Stomach smooth muscle (tissue), 2 donors: ENCODE measurements around the gene SEMA3D.

Source experiments
- H3K27ac ChIP-seq: one replicate; pipeline ENCODE4 v1.7.0; 2013; ENCODE audit warnings: mild to moderate bottlenecking, low read length, inconsistent platforms
- H3K27me3 ChIP-seq, 2 donors: one replicate each; pipeline ENCODE4 v1.7.0; 2013; ENCODE audit warnings: low read length in 2 of 2; ENCODE audit not compliant: insufficient read depth in 2 of 2, control insufficient read depth in 1 of 2
- H3K36me3 ChIP-seq, 2 donors: one replicate each; pipeline ENCODE4 v1.7.0; 2013; ENCODE audit warnings: low read length in 2 of 2; ENCODE audit not compliant: control insufficient read depth in 2 of 2, insufficient read depth in 2 of 2
- H3K4me1 ChIP-seq: one replicate; pipeline ENCODE4 v1.7.0; 2013; ENCODE audit warnings: low read length; ENCODE audit not compliant: control insufficient read depth, insufficient read depth
- H3K4me3 ChIP-seq, 2 donors: one replicate each; pipeline ENCODE4 v1.7.0; 2013; ENCODE audit warnings: low read length in 2 of 2
- H3K9ac ChIP-seq, 2 donors: one replicate each; pipeline ENCODE4 v1.7.0; 2013; ENCODE audit warnings: low read length in 2 of 2, mild to moderate bottlenecking in 1 of 2
- H3K9me3 ChIP-seq, 2 donors: one replicate each; pipeline ENCODE4 v1.7.0; 2013; ENCODE audit warnings: low read length in 2 of 2; ENCODE audit not compliant: control insufficient read depth in 2 of 2
- donor health status: healthy.
- donor health status: Pancreatic carcinoma.

The SEMA3D gene

DNA sequence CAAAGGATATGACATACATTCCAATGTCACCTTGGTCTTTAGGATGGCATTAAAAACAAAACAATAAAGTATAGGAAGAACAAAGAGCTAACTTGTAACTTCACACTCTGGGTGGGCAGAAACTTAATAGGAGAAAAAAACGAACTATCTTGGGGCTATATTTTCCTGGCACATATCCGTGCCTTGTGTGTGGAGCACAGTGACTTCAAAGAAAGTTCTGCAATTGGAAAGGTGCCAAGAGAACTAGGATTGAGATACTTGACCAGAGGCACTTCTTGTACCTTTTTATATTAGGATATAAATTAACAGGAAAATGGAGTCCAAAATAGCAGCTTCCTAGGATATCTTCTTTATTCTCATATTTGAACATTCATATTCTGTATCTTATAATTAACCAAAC lies 148.4 kb downstream of the SEMA3D start:
- Histone ChIP-seq H3K27ac (no peak overlapping the region), H3K9me3 (no peaks in the 10 kb centered on the region), H3K4me3 (no peak overlapping the region), H3K9ac (no peak overlapping the region), H3K36me3 (no peaks in the 10 kb centered on the region), H3K4me1 (no peaks in the 10 kb centered on the region), H3K27me3 (no peaks in the 10 kb centered on the region)

DNA sequence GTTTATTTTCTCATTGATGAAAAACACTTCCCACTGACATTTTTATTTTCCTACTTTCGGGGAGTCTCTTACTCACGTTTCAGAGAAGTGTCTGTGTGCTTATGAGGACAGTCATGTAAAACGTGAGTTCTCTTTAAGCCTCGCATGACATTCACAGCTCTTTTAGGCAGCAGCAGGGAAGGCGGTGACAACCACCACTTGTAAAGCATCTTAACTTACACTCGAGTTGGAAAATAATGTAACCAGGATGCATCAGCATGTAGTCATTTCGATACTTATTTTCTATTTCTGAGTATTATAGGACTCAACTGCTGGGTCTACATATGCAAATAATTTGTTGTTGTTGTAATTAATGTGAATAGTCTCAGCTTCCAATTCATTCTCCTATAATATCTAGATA lies 153.6 kb downstream of the SEMA3D start:
- Histone ChIP-seq H3K36me3 (no peaks in the 10 kb centered on the region), H3K4me3 (no peak overlapping the region), H3K27ac (no peak overlapping the region), H3K27me3 (no peaks in the 10 kb centered on the region), H3K4me1 (no peaks in the 10 kb centered on the region), H3K9me3 (no peaks in the 10 kb centered on the region), H3K9ac (no peak overlapping the region)

DNA sequence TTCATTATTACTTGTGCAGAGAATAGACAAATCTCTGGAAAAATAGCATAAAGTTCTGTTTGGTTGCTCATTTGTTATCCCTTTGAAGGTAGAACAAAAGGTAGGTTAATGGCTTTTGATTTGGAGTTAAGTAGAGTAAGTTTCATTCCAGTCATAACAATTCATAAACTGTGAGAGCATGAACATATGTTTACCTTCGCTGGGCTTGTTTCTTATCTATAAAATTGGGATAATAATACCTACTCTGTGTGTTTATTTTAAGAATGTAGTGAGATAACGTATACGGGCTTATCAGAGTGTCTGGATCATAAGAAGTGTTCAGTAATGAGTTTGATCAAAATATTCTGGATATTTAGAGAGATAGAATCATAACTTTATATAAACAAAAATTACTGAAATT lies 155.4 kb downstream of the SEMA3D start:
- H3K36me3 ChIP-seq = no peaks in the 10 kb centered on the region
- H3K4me1 ChIP-seq = no peaks in the 10 kb centered on the region
- no peak overlapping the region for H3K27ac ChIP-seq
- no peaks in the 10 kb centered on the region for H3K27me3 ChIP-seq
- H3K9me3 ChIP-seq = no peaks in the 10 kb centered on the region
- H3K9ac ChIP-seq = no peak overlapping the region
- H3K4me3 ChIP-seq = no peak overlapping the region

DNA sequence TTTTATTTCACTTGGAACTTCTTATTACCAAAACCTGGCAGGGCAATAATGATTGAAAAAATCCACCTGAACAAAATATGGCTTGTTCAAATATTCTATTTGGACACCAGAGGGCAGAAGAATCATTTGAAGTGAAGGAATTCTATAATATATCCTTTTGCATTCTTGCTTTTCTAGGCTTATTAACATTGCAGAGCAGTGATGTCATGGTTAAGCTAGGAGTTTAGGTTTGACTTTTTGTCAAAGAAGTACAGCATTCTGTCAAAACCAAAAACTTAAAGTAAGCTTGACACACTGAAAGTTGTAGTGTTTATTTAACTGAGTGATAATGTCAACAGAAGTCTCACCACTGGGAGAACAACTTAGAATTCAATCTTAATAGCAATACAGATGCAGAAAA lies 156.0 kb downstream of the SEMA3D start:
- Histone ChIP-seq H3K27ac (no peak overlapping the region), H3K4me3 (no peak overlapping the region), H3K27me3 (no peaks in the 10 kb centered on the region), H3K9me3 (no peaks in the 10 kb centered on the region), H3K36me3 (no peaks in the 10 kb centered on the region), H3K9ac (no peak overlapping the region), H3K4me1 (no peaks in the 10 kb centered on the region)

DNA sequence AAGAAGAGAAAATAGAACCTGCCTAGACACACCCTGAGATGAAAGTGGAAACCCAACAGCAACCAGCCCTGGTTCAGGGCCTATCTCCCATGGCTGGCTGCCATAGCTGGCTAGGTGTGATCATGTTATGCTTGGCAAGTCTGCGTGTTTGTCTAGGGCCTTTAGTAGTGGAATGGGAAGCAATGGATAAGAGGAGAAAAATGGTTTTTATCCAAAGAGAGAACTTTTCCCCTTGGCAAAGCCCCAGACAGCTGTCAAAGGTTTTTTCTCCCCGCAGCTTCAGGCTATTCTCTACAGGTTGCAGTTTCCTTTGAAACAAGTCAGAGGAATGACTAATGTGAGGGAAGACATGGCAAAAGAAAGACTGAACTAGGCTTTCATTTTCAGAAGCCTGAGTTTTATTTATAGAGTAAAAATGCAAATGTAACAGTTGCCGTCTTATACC lies 161.5 kb downstream of the SEMA3D start:
- H3K9ac ChIP-seq = no peak overlapping the region
- H3K27ac ChIP-seq = no peak overlapping the region
- H3K4me3 ChIP-seq = no peak overlapping the region
- H3K9me3 ChIP-seq = no peaks in the 10 kb centered on the region
- no peaks in the 10 kb centered on the region for H3K36me3 ChIP-seq
- H3K4me1 ChIP-seq = no peaks in the 10 kb centered on the region
- H3K27me3 ChIP-seq = no peaks in the 10 kb centered on the region

DNA sequence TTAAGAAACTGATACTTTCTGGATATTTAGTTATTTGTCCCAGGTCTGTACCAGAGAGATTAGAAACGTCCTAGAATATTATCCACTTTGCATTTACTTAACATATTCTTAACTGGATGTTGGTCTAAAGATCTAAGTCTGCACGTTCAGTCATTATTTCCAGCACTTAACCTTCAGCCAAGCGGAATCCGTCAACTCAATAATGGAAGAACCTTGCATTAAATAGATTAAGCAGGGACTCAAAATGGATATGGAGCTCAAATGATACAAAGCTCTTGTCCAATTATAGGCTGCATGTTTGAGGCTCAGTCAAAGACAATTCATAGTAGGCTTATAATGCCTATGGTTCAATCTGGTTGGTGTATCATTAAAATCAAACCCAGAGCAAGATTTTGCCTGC lies 162.9 kb downstream of the SEMA3D start:
- no peaks in the 10 kb centered on the region for H3K36me3 ChIP-seq
- H3K4me1 ChIP-seq = no peaks in the 10 kb centered on the region
- no peak overlapping the region for H3K9ac ChIP-seq
- H3K27ac ChIP-seq = no peak overlapping the region
- no peaks in the 10 kb centered on the region for H3K27me3 ChIP-seq
- no peak overlapping the region for H3K4me3 ChIP-seq
- no peaks in the 10 kb centered on the region for H3K9me3 ChIP-seq

DNA sequence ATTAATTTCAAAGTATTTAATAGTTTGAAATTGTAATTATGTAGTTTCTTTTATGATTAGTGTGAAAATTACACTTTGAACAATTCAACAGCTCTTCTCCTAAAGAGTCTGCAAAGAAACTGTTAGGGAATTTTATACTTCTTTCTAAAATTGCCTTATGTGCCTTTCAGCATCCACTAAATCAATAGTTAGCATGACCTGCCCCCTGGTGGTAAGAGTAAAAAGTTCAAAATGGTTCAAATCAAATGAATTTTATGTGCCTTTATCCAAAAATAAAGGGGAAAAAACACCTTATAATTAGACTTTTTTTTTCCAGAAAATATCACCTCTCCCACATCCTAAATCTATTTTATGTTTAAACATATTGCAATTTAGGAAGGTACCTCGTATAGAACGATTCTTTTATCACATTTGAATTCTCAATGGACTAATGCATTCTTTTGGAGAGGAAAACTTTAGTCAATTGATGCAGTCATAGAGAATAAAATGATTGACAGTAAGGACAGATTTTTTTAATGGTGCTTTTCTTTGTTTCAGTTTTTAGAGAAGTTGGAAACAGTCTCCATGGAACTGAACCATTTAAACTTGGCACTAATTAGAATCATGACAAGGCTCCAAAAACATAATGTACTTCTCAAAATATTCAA lies 163.7 kb downstream of the SEMA3D start:
- Histone ChIP-seq H3K27me3 (no peaks in the 10 kb centered on the region), H3K9ac (no peak overlapping the region), H3K9me3 (no peaks in the 10 kb centered on the region), H3K27ac (no peak overlapping the region), H3K36me3 (no peaks in the 10 kb centered on the region), H3K4me3 (no peak overlapping the region), H3K4me1 (no peaks in the 10 kb centered on the region)

DNA sequence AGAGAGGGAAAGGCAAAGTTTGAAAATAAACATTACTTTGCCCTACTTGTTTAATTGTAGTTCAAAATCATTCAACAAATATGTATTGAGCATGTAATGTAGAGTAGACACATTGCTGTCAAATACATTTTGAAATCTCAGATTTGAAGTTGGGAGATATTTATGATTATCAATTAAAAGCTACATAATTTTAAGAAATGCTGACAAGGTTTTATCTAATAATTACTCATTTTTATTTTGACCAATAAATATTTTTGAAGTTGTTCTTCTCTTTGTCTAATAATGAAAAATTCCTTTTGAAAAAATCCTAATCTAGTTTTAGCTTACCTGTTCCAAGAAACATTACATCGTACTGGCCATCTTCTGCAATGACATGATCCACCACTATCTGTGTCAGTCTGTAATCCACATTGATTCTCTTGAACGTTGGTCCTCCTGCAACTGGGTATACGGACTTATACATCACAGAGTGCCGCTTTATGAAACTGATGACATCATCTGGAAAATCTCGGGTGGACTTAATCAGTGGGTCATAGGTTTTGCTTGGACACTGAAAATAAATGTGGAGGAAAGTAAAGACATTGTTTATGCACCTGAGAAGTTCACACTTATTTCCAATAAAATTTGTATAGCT lies 164.7 kb downstream of the SEMA3D start:
- Histone ChIP-seq H3K4me3 (no peak overlapping the region), H3K36me3 (no peaks in the 10 kb centered on the region), H3K27me3 (no peaks in the 10 kb centered on the region), H3K27ac (no peak overlapping the region), H3K4me1 (no peaks in the 10 kb centered on the region), H3K9ac (no peak overlapping the region), H3K9me3 (no peaks in the 10 kb centered on the region)

DNA sequence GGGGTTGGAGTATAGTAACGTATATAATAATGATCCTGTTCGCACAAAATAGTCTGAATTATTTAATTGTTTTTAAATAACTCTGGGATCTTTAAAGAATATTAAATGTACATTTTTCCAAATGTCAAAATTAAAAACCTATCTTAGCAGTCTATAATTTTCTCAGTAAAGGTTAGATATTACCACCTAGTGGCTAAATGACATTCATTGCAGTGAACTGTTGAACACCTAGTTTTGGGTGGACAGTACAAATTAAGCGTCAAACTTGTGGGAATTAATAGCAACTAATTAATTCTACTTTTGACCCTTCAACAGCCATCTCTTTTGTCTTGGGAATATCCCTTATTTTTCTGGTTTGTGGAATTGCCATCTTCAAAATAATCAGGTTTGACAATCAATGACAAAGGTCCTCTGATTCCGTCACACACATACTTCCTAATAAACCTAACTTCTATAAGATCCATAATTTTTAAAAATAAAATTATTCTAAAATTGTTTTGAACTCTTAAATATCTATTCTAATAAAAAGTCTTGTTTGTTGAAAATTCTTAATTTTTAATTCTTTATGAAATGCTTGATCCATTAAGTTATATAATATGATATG lies 165.7 kb downstream of the SEMA3D start:
- Histone ChIP-seq H3K4me3 (no peak overlapping the region), H3K4me1 (no peaks in the 10 kb centered on the region), H3K27me3 (no peaks in the 10 kb centered on the region), H3K36me3 (no peaks in the 10 kb centered on the region), H3K9me3 (no peaks in the 10 kb centered on the region), H3K9ac (no peak overlapping the region), H3K27ac (no peak overlapping the region)

DNA sequence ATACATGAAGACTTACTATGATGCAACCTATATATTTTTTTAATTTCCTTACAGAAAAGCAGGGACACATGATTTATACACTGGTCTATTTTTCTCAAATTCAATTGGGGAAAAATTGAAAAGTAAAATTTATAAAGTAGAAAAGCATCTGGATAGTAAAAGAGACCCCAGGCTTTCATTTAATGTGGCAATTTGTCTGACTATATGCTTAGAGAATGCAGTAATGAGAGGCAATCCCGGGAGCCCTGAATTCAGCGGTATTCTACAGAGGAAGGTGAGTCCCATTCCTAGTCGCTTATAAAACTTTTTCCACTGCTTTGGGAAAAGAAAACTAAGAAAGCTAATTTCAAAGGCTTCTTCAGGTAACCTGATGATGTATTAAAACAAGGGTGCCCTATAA lies 167.1 kb downstream of the SEMA3D start:
- Histone ChIP-seq H3K27me3 (no peaks in the 10 kb centered on the region), H3K9me3 (no peaks in the 10 kb centered on the region), H3K4me1 (no peaks in the 10 kb centered on the region), H3K27ac (no peak overlapping the region), H3K36me3 (no peaks in the 10 kb centered on the region), H3K9ac (no peak overlapping the region), H3K4me3 (no peak overlapping the region)

DNA sequence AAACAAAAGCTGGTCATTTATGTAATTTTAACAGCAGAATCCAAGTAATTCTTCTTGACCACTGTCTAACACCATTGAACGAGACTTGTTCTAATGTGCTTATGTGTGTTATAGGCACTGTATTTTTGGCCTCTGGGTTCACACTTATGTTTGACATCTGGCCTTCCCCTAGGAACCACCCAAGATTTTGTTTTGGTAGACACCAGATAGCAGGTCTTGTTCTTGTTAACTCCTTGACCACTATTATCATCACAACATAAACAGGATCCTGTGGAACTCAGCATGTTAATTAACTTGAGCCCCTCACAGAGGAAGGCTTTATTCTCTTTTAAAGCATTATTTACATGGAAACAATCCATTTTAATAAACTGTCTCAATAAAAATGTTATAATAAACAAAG lies 167.7 kb downstream of the SEMA3D start:
- H3K4me1 ChIP-seq = no peaks in the 10 kb centered on the region
- H3K4me3 ChIP-seq = no peak overlapping the region
- H3K27me3 ChIP-seq = no peaks in the 10 kb centered on the region
- H3K36me3 ChIP-seq = no peaks in the 10 kb centered on the region
- H3K9me3 ChIP-seq = no peaks in the 10 kb centered on the region
- H3K27ac ChIP-seq = no peak overlapping the region
- no peak overlapping the region for H3K9ac ChIP-seq
